Fibroblast of peridontal ligament (primary cell): ENCODE measurements around the gene TGFBR2.

Source experiments
- DNase-seq: peaks from one replicate; pipeline ENCODE4 v3.0.0-alpha.2; 2010; ENCODE audit errors: extremely low read depth

TGFBR2 gene

GRCh38 chr3:30719536-30719935 lies 113.1 kb downstream of the TGFBR2 start:
- no peak for DNase-seq

- DNase-seq, result peak; percentile 72
Observed at GRCh38 chr3:30720586-30721313, 114.3 kb downstream of the TGFBR2 start.

- DNase-seq, result no peak
Observed at GRCh38 chr3:30721314-30721634, 114.9 kb downstream of the TGFBR2 start.

GRCh38 chr3:30723211-30723610 lies 116.8 kb downstream of the TGFBR2 start:
- DNase-seq, result no peak

GRCh38 chr3:30724863-30725262 lies 118.5 kb downstream of the TGFBR2 start:
- no peak for DNase-seq

- DNase-seq, result no peak
Observed at GRCh38 chr3:30728143-30728542, 121.7 kb downstream of the TGFBR2 start.

- no peak for DNase-seq
Observed at GRCh38 chr3:30729512-30729911, 123.1 kb downstream of the TGFBR2 start.

GRCh38 chr3:30729936-30730335 lies 123.5 kb downstream of the TGFBR2 start:
- no peak for DNase-seq

- DNase-seq, result no peak
Observed at GRCh38 chr3:30730967-30731366, 124.6 kb downstream of the TGFBR2 start.

- no peak for DNase-seq
Observed at GRCh38 chr3:30733209-30733608, 126.8 kb downstream of the TGFBR2 start.

- no peak for DNase-seq
Observed at GRCh38 chr3:30733696-30734095, 127.3 kb downstream of the TGFBR2 start.

GRCh38 chr3:30737743-30738499 lies 131.5 kb downstream of the TGFBR2 start:
- DNase-seq, result no peak

GRCh38 chr3:30738605-30739004 lies 132.2 kb downstream of the TGFBR2 start:
- no peak for DNase-seq

- DNase-seq, result no peak
Observed at GRCh38 chr3:30741889-30742288, 135.5 kb downstream of the TGFBR2 start.

- no peak for DNase-seq
Observed at GRCh38 chr3:30742796-30743619, 136.6 kb downstream of the TGFBR2 start.
